NCI-H345 treated with DMSO at 0.1 percent for 48 hours (cell line): ENCODE results near the gene VTA1.
A peak's percentile ranks its signal among the peaks of the same experiment; 100 is the strongest.
"Not testable (repeated sequence)": the region's sequence is repeated elsewhere in the genome, so short reads cannot be mapped to it uniquely, and the experiment has no call there.

ENCODE experiments used
- DNase-seq: peaks from one replicate; lab custom pipeline; 2025; ENCODE audit not compliant: unreplicated experiment; lab: John Stamatoyannopoulos, UW

VTA1 gene

DNA sequence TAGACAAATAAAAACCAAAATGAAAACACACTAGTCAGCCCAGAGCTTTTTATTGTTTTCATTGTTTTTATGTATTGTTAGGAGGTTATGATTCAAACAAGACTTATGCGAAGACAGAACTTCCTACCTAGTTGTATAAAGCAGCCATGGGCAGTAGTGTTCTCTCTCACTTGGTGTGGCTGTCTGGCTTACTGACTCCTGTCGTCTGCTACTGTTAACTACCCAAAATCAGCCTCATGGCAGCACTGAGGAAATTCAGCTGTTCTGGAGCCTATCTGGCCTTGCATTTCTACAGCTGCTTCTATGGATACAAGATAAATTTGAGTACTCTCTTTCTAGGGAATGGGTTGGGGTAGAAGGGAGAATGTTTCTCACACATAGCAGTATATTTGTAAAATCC is 20.4 kb downstream of the VTA1 start:
- DNase-seq, result no peak

DNA sequence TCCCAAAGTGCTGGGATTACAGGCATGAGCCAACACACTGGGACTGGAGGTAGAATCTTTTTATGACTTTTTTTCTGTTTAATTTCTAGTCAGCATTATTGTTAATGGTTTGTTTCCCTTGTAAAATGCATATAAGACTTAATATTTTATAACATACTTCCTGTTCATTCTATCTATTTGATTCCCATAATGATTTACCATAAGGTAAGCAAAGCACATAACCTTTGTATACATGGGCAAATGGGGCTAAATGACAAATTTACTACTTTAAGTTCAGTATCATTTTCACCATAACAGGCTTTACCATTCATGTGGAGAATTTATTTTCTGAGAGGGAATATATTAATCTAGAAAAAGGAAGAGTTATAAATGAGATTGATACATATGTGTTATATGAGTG is 24.3 kb downstream of the VTA1 start:
- DNase-seq, result no peak

DNA sequence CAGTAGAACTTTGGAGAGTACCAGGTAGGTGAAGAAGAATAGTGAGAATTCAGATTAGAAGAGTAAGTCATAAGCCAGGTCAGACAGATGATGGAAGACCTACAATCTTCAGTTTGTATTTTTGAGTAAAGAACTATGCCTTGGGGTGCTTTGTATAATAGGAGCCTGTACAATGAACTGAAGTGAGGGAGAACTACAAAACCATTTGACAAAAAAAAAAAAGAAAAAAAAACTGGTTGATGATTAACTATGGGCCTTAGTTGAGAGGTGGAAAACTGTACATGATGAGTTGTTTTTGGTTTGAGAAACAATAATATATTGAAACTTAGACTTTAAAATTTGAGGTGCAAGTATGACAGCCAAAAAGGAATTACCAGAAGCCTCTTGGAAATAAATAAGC is 25.7 kb downstream of the VTA1 start:
- DNase-seq, result no peak

DNA sequence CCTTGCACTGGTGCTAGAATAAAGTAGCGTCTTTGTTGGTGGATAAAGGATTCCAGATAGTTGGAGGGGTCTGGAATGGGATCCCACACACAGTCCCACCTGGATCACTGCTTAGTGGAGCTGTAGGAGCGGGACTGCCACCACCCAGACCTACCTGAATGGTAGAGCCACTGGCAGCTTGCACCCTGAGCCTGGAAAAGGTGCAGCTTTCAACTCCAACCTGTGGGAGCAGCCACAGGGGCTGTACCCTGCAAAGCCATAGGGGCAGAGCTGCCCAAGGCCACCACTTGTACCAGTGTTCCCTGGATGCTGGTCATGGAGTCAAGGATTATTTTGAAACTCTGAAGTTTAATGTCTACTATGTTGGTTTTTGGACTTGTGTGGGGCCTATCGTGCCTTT is 26.9 kb downstream of the VTA1 start:
- no peak for DNase-seq

DNA sequence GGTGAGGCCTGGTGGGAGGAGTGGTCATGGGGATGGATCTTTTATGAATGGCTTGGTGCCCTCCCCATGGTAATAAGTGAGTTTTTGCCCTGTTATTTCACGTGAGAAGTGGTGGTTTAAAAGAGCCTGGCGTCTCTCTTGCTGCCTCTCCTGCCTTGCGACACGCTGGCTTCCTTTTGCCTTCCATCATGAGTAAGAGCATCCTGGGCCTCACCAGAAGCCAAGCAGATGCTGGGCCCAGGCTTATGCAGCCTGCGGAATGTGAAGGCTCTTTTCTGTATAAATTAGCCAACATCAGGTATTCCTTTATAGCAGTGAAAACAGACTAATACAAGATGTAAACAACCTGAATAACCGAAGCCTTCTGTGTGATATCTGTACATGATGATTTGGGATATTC is 27.6 kb downstream of the VTA1 start:
- DNase-seq, result no peak

DNA sequence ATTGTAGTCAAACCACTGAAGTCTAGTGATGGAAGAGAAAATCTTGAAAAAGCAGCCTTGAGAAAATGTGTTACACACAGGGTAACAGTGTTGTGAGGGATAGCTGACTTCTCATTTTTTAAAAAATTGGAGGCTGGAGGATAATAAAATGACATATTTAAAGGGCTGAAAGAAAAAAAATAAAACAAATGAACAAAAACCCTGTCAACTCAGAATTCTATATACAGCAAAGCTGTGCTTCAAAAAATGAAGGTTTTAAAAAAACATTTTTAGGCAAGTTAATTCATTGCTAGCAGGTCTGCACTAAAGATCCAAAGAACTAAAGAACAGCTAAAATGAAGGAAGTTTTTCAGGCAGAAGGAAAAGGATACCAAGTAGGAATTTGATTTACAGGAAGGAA is 31.1 kb downstream of the VTA1 start:
- DNase-seq, result no peak

DNA sequence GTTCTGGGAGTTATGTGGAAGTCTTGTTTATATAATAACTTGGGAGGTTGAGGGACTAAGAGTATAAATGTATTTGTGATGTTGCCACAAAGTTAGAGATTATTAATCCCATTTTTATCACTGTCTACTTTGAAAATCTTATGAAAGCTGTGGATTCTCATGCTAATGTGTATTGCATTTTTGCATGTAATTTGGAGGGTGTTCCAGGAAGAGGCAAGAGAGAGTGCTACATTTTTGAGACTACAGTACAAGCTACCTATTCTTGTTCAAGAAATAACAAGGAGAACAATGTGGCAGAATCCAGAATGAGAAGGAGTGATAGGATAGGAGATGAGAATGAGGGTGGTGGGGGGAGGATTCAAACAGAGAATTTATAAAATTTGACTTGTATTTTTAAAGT is 34.9 kb downstream of the VTA1 start:
- no peak for DNase-seq

DNA sequence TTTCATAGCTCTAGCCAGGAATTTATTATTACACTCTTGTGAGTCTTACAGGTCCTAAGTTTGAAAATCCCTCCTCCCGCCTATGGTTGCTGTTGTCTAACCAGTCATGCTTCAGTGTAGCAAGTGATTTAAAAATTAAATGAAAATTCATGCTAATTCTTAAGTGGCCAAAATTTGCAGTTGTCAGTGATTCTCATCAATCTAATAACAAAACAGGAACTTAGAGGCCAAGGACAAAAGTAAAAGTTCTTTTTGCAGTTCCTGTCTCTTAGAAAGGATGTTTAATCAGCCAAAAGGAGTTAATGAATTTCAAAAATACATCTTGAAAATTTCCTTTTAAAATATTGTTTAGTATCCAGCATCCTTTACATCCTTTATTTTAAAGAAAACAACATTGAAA is 36.3 kb downstream of the VTA1 start:
- DNase-seq, result no peak

DNA sequence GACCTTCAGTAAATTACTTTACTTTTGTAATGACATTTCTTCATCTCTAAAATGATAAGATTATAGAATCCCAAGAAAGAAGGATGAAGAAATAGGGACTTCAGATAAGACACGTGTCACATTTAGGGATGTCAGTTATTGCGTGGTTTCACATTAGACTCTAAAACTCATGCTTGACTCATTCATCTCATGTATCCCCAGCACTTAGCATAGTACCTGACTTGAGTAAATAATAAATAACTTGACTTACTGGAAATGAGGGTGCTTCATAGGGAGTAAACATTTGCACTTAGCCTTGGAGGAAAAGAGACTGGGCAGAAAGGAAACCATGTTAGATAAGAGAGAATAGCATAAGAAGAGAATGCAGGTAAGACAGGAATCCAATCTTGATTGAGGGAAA is 37.2 kb downstream of the VTA1 start:
- no peak for DNase-seq

DNA sequence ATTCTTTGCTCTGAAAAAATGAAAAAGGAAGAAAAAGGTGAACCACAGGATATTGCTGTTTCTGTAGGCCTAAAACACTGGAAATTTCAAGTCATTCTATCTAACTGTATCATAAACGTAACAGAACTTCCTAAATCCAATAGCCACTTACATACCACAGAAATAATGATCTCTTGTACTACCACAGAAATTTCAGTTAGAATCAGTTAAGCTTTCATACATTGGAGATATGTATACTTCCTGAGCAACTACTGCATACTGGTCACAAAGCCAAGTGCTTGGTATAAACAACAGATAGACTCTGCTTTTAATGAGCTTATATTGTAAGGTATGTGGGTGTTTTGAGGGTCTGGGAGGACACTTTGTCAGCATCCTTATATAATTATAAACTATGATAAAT is 38.6 kb downstream of the VTA1 start:
- DNase-seq, result no peak

DNA sequence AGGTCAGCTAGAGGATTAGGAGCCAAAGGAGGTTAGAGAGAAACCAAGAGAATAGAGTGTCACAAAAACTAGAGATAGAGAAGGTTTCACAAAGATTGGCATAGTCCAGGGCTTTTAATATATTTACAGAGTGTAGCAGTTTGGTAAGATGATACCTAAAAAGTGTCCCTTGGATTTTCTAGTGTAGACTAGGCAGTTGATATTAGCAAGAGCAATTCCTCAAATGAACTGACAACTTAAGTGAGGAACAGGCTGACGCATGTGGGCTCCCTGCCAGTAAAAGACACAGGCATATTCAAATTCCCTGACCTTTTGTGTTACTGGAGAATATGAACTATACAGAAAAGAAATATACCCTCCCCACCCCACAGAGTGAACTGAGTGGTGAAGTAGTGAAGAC is 40.1 kb downstream of the VTA1 start:
- DNase-seq, result no peak

DNA sequence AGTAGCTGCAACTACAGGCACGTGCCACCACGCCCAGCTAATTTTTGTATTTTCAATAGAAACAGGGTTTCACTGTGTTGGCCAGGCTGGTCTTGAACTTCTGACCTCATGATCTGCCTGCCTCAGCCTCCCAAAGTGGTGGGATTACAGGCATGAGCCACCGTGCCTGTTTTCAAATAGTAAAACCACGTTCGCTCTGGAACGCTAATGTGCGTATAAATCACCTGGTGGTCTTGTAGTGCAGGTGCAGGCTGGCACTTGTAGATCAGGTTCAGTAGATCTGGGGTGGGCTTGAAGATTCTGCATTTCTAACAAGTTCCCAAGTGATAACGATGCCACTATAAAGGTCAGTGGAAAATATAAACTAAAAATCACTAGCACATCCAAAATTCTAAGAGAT is 41.3 kb downstream of the VTA1 start:
- DNase-seq, result not testable (repeated sequence)

DNA sequence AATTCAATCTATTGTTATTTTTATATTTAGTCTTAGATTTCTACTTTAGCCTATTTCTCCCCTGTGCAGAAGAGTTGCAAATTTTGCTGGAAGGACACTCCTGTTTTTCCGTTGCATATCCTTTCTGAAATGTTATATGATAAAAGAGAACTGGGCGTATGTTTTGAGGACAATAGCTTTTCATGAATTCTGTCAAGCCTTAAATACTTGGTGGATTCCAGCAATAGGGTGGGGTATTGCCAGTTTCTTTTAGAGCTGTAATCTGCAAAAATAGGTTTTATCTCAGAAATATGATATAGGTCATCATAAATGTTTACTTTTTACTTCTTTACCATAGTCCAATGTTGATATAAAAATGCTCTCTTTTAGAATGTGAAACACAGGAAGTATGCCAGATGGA is 42.0 kb downstream of the VTA1 start:
- DNase-seq, result no peak

DNA sequence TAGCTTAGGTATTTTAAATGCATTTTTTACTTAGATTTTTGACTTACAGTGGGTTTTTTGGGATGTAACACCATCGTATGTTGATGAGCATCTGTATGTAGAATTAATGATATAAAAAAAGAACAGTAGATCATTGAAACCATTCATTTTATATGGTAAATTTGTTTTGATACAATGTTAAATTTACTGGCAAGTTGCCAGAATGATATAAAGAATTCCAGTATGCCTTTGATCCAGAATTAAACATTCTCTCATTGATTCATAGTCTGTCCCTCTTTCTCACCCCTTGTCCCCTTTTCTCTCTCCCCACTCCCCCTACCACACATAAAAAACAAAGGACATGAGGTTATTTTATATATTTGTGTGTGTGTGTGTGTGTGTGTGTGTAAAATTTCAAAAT is 45.3 kb downstream of the VTA1 start:
- no peak for DNase-seq

DNA sequence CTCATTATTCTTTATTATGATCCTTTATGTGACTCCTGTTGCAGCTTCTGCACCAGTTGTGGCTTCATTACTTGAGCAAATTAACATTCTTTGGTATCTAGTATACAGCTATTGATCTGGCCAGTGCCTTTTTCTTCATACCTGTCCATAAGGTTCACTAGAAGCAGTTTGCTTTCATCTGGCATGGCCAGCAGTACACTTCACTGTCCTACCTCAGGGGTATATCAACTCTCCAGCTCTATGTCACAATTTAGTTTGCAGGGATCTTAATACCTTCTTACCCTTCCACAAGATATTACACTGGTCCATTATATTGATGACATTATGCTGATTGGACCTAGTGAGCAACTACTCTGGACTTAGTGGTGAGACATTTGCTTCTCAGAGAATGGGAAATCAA is 46.6 kb downstream of the VTA1 start:
- DNase-seq, result no peak

DNA sequence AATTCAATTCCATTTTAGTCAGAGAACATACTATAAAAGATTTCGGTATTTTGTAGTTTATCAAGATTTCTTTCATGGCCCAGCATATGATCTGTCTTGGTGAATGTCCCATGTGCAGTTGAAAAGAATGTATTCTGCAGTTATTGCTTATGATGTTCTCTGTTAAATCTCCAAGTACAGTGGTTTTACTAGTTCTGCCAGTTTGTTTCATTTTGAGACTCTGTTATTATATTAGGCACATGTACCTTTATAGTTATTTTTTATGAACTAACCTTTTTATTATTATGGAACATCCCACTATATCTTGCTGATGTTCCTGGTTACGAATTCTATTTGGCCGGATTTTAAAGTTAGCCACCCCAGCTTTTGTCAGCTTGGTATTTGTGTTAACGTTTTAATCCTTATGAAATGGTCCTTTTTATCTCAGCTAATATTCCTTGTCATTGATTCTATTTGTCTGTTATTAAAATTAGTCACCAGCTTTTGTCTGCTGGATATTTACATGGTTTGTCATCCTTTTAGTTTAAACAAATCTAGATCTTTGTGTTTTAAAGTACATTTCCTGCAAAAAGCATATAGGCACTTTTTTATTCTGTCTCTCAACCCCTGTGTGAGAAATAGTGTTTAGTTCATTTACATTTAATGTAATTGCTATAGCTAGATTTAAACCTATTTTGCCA is 48.9 kb downstream of the VTA1 start:
- DNase-seq, result no peak

DNA sequence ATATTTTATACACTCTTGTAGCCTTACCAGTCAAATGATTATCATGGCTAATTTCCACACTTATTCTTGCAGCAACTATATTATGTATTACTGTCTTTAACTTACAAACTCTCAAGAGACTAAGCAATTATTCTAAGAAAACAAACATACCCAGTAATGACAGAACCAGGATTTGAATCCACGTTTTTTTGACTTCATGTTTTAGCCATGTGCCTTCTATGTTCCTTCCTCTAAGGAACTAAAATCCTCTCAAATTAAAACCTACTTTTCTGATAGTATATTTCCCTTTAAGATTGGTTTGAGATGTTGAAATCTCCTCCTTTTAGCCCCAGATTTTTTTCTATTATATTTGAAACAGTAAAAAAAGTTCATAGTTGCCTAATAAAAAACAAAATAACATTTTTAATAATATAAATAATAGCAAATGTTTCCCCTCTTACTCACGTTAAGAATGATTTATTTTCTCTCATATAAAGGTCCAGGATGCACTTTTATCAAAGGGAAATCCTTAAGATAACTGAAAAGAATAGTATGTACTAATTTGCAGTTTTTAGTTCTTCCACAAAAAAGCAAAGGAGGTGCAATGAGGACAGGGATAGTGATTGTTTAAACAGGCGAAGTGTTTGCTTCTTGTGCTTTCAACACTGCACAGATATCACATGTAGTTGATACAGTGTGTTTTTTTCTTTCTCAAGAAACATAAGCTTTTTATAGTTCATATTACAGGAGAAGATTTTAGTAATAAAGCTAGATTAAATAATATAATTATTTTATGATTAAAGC is 54.0 kb downstream of the VTA1 start:
- no peak for DNase-seq

DNA sequence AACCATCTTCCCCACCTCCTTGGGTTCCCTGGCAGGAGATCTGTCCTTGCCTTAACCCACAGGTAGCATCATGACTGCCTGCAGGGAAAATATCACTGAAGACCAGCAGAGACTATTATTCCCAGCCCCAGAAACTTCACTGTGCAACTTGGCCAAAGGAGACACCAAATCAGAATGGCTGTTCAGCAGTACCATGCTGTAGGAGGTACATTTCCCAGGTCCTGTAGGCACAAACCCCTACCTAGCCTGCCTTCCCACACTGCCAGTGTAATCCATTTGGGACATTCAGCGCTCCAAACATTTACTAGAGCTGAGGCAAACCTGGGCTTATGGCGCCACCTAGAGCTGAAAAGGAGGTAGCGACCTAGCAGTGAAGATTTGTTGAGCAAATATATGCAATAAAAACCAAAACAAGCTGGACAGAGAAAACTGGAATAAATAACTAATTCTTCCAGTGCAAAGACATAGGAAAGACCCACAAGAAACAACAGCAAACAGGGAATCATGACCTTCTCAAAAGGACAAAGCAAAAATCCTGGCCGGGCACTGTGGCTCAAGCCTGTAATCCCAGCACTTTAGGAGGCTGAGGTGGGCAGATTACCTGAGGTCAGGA is 60.3 kb downstream of the VTA1 start:
- peak; percentile 4 for DNase-seq

DNA sequence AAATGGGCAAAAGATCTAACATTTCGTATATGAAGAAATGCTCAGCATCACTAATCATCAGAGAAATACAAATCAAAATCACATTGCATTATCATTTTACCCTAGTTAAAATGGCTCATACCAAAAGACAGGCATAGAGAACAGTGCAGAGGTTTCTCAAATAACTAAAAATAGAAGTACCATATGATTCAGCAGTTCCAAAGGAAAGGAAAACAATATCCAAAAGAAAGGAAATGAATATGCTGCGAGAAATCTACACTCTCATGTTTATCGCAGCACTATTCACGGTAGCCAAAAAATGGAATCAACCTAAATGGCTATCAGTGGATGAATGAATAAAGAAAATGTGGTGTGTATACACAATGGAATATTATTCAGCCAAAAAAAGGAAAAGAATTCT is 63.5 kb downstream of the VTA1 start:
- no peak for DNase-seq

DNA sequence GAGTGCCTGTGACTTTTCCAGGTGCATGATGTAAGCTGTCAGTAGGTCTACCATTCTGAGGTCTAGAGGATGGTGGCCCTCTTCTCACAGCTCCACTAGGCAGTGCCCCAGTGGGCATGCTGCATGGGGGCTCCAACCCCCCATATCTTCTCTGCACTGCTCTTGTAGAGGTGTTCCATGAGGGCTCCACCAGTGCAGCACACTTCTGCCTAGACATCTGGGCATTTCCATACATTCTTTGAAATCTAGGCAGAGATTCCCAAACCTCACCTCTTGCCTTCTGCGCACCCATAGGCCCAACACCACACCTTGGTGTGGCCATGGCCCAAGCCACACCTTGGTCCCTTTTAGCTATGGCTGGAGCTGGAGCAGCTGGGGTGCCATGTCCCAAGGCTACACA is 66.3 kb downstream of the VTA1 start:
- DNase-seq, result no peak

DNA sequence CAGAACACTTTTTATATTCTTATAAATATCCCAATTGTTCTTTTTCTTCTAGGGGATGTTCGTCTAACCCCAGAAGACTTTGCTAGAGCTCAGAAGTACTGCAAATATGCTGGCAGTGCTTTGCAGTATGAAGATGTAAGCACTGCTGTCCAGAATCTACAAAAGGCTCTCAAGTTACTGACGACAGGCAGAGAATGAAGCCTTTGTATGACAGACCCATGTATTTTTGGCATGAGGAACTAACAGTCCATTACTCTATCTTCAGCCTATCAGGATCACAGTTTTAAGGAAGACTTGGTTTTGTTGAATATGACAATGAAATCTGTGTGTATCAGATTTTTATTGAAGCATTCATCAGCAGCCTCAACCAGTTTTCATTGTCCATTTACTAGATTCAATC is 71.4 kb downstream of the VTA1 start:
- no peak for DNase-seq

DNA sequence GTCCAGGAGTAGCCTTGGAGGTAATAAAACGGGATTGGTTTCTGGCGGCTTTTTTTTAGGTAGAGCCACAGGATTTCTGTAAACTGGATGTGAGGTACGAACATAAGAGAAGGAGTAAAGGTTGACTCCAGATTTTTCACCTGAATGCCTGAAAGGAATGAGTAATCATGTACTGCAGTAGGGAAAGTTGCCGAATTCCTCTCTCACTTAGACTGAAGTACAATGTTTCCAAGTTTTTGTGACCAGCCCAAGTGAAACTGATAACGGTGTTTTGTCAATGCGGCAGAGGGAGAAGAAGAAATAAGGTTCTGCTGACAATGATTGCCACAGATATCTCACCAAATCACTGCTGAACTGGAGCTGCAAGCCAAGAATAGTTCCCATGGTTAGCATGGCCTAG is 75.0 kb downstream of the VTA1 start:
- no peak for DNase-seq

DNA sequence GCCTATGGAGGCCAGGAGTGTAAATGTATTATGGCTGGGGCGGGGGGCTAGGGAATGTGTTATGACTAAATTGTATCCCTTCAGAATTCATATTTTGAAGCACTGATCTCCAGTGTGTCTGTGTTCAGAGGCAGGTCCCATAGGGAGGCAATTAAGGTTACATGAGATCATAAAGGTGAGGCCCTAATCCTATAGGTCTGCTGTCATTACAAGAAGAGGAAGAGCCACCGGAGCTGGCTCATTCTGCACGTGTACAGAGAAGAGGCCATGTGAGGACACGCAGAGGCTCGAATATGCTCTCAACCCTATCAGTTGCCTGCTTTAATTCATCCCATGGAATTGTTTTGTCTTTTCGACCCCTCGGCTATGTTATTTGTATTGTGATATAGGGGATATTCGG is 76.9 kb downstream of the VTA1 start:
- no peak for DNase-seq
